ENCODE measurements around the gene PRKAG3. TPM values are rescaled to one million over a fixed set of nuclear protein-coding genes. Genes with fewer than 3 reads are reported as not detected.
A peak's percentile ranks its signal among the peaks of the same experiment; 100 is the strongest.

PRKAG3 gene
- total RNA-seq, 1 donor from 2014 or later, result not detected

DNA sequence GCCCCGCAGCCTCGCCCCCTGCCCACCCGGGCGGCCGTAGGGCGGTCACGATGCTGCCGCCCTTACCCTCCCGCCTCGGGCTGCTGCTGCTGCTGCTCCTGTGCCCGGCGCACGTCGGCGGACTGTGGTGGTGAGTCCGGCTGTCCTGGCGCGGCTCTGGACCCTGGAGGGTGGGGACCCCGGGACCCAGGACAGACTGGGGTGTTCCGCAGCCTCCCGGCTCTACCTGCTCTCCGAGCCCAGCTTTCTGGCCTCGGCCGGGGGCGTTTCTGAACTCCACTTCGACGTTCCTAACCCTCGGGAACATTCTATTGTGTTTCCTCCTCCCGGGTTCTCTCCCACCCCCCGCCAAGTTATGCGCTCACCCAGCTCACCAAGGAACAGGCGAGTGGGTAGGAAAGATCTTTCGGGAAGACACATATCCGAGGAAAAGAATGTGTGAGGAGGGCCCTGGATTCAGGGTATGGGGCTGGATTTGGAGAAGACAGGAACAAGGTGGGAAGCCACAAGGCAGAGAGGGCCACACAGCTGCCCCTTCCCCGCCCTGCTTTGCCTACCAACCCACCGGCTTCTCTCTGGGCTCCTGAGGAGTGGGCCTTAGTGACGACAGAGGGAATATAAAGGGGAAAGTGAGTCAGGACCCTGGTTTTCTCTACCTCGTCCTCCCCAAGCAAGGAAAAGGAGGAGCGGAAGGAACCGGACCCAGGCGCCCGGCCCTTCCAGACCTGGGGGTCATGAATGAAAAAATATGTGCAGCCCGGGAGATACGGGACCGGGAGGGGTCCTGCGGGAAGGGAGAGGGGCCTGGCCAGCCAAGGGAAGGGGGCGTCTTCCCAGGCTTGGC is 28.6 kb upstream of the PRKAG3 start:
- ChIA-PET POLR2A (interaction anchor here (0.6 to 1.3 kb wide), 3 partner anchors 12 to 32 kb away, joined by 3 to 5 read pairs (median 4); no protein-coding TSS in a partner anchor), CTCF (interaction anchor here (0.7 to 1.7 kb wide), 4 partner anchors 13 to 120 kb away, joined by 3 to 5 read pairs (median 4); no protein-coding TSS in a partner anchor)
- no peaks in the 10 kb centered on the region for H3K36me3 Mint-ChIP-seq (ENCODE audit: low read depth)
- no peaks in the 10 kb centered on the region for H3K9me3 Mint-ChIP-seq
- H3K27ac Mint-ChIP-seq, result no peak overlapping the region
- peaks cover 19% of the 10 kb centered on the region for H3K4me1 Mint-ChIP-seq
- intact Hi-C loops (cut with micrococcal nuclease), result no loop called here
- H3K27me3 Mint-ChIP-seq, result peaks cover 68% of the 10 kb centered on the region
- DNase-seq (no peak), ATAC-seq (ENCODE audit: low read depth) (no peak)
- TF ChIP-seq, protein P1, sequence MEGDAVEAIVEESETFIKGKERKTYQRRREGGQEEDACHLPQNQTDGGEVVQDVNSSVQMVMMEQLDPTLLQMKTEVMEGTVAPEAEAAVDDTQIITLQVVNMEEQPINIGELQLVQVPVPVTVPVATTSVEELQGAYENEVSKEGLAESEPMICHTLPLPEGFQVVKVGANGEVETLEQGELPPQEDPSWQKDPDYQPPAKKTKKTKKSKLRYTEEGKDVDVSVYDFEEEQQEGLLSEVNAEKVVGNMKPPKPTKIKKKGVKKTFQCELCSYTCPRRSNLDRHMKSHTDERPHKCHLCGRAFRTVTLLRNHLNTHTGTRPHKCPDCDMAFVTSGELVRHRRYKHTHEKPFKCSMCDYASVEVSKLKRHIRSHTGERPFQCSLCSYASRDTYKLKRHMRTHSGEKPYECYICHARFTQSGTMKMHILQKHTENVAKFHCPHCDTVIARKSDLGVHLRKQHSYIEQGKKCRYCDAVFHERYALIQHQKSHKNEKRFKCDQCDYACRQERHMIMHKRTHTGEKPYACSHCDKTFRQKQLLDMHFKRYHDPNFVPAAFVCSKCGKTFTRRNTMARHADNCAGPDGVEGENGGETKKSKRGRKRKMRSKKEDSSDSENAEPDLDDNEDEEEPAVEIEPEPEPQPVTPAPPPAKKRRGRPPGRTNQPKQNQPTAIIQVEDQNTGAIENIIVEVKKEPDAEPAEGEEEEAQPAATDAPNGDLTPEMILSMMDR (IDR thresholded peaks at IDR 0.05), result no peak
- peak overlapping the region; percentile 64 for H3K4me3 Mint-ChIP-seq

DNA sequence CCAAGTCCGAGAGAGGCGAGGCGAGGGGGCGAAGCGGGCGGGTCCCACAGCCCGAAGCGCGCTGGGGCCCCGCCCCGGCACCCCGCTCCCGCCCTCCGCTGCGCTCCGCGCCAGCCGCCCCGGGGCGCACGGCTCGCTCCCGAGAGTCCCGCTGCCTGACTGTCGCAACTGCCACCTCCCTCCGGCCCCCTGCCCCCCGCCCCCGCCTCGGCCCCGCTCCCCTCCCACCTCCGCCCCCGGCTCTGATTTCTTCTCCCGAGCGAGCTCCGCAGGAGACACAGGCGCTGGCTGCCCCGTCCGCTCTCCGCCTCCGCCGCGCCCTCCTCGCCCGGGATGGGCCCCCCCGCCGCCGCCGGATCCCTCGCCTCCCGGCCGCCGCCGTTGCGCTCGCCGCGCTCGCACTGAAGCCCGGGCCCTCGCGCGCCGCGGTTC is 28.0 kb upstream of the PRKAG3 start, which contains the start of gene WNT6:
TSS of gene WNT6 (plus strand) at position 250 of the 432 bp plus-strand sequence. CDS start 233 bp downstream, outside the sequence.
- Mint-ChIP-seq H3K9me3 (no peaks in the 10 kb centered on the region), H3K27me3 (peaks cover 69% of the 10 kb centered on the region), H3K4me3 (peak within 1 kb of the TSS; percentile 65), H3K36me3 (ENCODE audit: low read depth) (no peaks in the 10 kb centered on the region), H3K4me1 (peaks cover 19% of the 10 kb centered on the region), H3K27ac (no peak within 1 kb of the TSS)
- TF ChIP-seq, protein P1 (IDR thresholded peaks at IDR 0.05), result no peak
- DNase-seq, result no peak
- ChIA-PET CTCF (interaction anchor here (0.7 to 1.7 kb wide), 3 partner anchors 12 to 38 kb away, joined by 3 to 5 read pairs (median 4); no protein-coding TSS in a partner anchor), POLR2A (interaction anchor here (0.6 kb wide), 1 partner anchor 32 kb away, joined by 5 read pairs; no protein-coding TSS in a partner anchor)
- intact Hi-C loops (cut with micrococcal nuclease), result no loop called here
- ATAC-seq (ENCODE audit: low read depth), result no peak

DNA sequence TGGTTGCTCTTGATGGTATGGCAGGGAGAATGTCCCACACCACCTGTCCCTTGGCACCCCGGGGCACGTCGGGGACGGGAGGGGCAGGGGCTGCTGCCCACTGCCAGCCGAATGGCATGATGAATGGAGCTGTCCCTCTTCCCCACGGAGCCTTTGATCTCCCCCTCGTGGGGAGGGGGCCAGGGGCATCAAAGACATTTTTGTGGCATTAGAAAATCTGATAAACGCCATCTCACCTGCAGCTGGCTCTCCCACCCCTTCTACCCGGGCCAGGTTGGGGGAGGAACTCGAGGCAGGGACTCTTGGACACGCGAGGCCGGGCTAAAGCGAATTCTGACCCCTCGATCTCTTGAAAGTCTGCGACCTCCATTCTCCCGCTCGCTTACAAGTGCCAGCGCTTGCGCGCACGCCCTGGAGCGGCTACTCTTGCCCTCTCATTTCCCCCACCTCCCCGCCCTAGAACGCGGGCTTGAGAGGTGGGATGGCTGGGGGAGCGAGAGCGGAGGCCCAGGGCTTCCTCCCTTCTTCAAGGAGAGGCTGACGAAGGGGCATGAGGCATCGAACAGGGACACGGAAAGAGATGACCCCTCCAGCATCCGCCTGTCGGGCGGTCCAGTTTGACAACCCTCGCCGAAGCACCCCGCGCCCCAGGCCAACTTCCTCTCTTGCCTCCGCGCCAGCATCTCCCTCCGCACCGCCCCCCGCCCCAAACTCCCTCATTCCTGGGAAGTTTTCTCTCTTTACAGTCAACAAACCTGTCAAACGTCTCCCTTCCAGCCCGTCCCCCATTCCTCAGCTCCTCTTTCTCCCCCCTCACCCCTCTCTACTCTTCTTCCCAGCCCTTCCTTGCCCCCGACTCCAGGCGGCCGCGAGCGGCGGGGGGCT is 27.3 kb upstream of the PRKAG3 start:
- no peak for ATAC-seq (ENCODE audit: low read depth)
- peaks cover 19% of the 10 kb centered on the region for H3K4me1 Mint-ChIP-seq
- peak overlapping the region; percentile 65 for H3K4me3 Mint-ChIP-seq
- TF ChIP-seq, protein P1 (IDR thresholded peaks at IDR 0.05), result no peak
- ChIA-PET POLR2A (interaction anchor here (1.2 kb wide), 1 partner anchor 50 kb away, joined by 3 read pairs; no protein-coding TSS in a partner anchor), CTCF (interaction anchor here (0.7 to 3.3 kb wide), 5 partner anchors 11 to 39 kb away, joined by 3 to 15 read pairs (median 4); no protein-coding TSS in a partner anchor)
- H3K36me3 Mint-ChIP-seq (ENCODE audit: low read depth), result no peaks in the 10 kb centered on the region
- peaks cover 73% of the 10 kb centered on the region for H3K27me3 Mint-ChIP-seq
- no peak overlapping the region for H3K27ac Mint-ChIP-seq
- DNase-seq, result no peak
- intact Hi-C loops (cut with micrococcal nuclease), result no loop called here
- H3K9me3 Mint-ChIP-seq, result no peaks in the 10 kb centered on the region

DNA sequence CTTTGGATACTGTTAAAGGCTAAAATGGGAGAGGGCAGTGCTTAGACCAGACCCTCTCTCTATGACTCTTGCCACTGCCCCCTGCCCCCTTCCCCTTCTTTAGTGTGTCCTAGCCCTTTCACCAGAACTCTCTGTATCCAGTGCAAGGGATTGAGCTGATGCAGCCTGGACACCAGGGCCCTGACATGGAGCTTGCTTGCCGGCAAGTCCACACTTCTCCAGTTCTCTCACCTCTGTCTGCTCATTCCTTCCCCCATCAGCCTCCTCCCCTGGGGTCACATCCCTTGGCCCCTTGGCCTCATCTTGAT is 26.5 kb upstream of the PRKAG3 start:
- ATAC-seq (ENCODE audit: low read depth) (no peak), DNase-seq (no peak)
- H3K9me3 Mint-ChIP-seq, result no peaks in the 10 kb centered on the region
- ChIA-PET POLR2A (interaction anchor here (1.2 kb wide), 1 partner anchor 51 kb away, joined by 3 read pairs; no protein-coding TSS in a partner anchor), CTCF (interaction anchor here (1.1 to 3.3 kb wide), 2 partner anchors 10 to 40 kb away, joined by 3 to 15 read pairs; no protein-coding TSS in a partner anchor)
- TF ChIP-seq, protein P1 (IDR thresholded peaks at IDR 0.05), result no peak
- peaks cover 19% of the 10 kb centered on the region for H3K4me1 Mint-ChIP-seq
- intact Hi-C loops (cut with micrococcal nuclease), result no loop called here
- H3K4me3 Mint-ChIP-seq, result no peak overlapping the region
- H3K27me3 Mint-ChIP-seq, result peaks cover 76% of the 10 kb centered on the region
- no peaks in the 10 kb centered on the region for H3K36me3 Mint-ChIP-seq (ENCODE audit: low read depth)
- no peak overlapping the region for H3K27ac Mint-ChIP-seq
